Chondrocyte (in vitro differentiated cells): ENCODE results near the gene PRXL2A. TPM values are rescaled to one million over a fixed set of nuclear protein-coding genes. Genes with fewer than 3 reads are reported as not detected.
"Not testable (repeated sequence)": the region's sequence is repeated elsewhere in the genome, so short reads cannot be mapped to it uniquely, and the experiment has no call there.

ENCODE experiments used
- DNase-seq: peaks from one replicate; pipeline ENCODE4 v3.0.0; 2021; ENCODE audit warnings: mixed read lengths, low spot score
- H3K27ac Mint-ChIP-seq: one replicate; pipeline ENCODE4 v1.8.0; 2021; ENCODE audit warnings: mild to moderate bottlenecking, moderate library complexity, mixed read lengths; ENCODE audit not compliant: unreplicated experiment
- H3K27me3 Mint-ChIP-seq: 2 replicates; pipeline ENCODE4 v1.8.0; 2021; ENCODE audit warnings: low read depth, mixed read lengths
- H3K36me3 Mint-ChIP-seq: 2 replicates; pipeline ENCODE4 v1.8.0; 2021; ENCODE audit warnings: low read depth, mixed read lengths
- H3K4me1 Mint-ChIP-seq: 2 replicates; pipeline ENCODE4 v1.8.0; 2021; ENCODE audit warnings: low read depth, mild to moderate bottlenecking, mixed read lengths
- H3K4me3 Mint-ChIP-seq: one replicate; pipeline ENCODE4 v1.8.0; 2021; ENCODE audit warnings: mild to moderate bottlenecking, moderate library complexity, mixed read lengths; ENCODE audit not compliant: unreplicated experiment
- H3K9me3 Mint-ChIP-seq: 2 replicates; pipeline ENCODE4 v1.8.0; 2021; ENCODE audit warnings: low read depth, mixed read lengths
- total RNA-seq: library from RNA; stranded (reverse); gene quantifications from 3 replicates; pipeline ENCODE4 v1.2.1, GENCODE V29; 2021
- TF ChIP-seq, protein P1 (sequence below): fragments of 200-600 bp; sonication (generic); IDR thresholded peaks from 2 replicates; pipeline ENCODE4 v1.5.0; 2021; ENCODE audit warnings: antibody characterized with exemption, mild to moderate bottlenecking, moderate library complexity

Gene PRXL2A
- total RNA-seq, 1 donor from 2014 or later = 86.9 TPM

DNA sequence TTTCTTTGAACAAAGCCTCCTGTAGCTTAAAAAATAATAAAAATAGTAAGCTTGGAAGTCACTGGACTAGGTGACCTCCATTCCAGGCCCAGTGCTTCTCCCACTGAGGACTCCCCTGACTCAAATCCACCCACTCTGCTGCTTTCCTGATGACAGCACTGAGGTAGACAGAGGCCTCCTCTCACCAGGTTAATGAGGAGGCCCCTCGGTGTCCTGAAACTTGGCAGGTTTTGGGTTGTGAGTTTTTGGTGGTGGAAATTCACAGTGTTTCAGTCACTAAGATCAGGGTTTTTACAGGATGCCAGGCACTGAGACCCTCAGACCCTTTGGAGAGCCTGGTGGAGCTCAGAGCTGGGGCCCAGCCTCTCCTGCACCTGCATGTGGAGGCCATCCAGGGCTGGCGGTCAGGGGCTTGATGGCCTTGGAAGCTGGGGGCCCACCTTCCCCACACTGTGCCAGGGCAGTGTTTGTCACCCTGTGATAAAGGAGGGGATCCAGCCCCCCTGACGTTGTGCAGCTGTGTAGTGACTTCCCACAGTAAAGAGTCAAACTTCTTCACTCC lies 64.8 kb downstream of the PRXL2A start:
- peak overlapping the region; percentile 78 for H3K27ac Mint-ChIP-seq
- peaks cover 9% of the 10 kb centered on the region for H3K9me3 Mint-ChIP-seq
- no peak for DNase-seq
- TF ChIP-seq, protein P1, sequence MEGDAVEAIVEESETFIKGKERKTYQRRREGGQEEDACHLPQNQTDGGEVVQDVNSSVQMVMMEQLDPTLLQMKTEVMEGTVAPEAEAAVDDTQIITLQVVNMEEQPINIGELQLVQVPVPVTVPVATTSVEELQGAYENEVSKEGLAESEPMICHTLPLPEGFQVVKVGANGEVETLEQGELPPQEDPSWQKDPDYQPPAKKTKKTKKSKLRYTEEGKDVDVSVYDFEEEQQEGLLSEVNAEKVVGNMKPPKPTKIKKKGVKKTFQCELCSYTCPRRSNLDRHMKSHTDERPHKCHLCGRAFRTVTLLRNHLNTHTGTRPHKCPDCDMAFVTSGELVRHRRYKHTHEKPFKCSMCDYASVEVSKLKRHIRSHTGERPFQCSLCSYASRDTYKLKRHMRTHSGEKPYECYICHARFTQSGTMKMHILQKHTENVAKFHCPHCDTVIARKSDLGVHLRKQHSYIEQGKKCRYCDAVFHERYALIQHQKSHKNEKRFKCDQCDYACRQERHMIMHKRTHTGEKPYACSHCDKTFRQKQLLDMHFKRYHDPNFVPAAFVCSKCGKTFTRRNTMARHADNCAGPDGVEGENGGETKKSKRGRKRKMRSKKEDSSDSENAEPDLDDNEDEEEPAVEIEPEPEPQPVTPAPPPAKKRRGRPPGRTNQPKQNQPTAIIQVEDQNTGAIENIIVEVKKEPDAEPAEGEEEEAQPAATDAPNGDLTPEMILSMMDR = no peak
- peaks cover 55% of the 10 kb centered on the region for H3K4me1 Mint-ChIP-seq
- no peaks in the 10 kb centered on the region for H3K27me3 Mint-ChIP-seq
- no peak overlapping the region for H3K4me3 Mint-ChIP-seq
- H3K36me3 Mint-ChIP-seq = peaks cover 8% of the 10 kb centered on the region

DNA sequence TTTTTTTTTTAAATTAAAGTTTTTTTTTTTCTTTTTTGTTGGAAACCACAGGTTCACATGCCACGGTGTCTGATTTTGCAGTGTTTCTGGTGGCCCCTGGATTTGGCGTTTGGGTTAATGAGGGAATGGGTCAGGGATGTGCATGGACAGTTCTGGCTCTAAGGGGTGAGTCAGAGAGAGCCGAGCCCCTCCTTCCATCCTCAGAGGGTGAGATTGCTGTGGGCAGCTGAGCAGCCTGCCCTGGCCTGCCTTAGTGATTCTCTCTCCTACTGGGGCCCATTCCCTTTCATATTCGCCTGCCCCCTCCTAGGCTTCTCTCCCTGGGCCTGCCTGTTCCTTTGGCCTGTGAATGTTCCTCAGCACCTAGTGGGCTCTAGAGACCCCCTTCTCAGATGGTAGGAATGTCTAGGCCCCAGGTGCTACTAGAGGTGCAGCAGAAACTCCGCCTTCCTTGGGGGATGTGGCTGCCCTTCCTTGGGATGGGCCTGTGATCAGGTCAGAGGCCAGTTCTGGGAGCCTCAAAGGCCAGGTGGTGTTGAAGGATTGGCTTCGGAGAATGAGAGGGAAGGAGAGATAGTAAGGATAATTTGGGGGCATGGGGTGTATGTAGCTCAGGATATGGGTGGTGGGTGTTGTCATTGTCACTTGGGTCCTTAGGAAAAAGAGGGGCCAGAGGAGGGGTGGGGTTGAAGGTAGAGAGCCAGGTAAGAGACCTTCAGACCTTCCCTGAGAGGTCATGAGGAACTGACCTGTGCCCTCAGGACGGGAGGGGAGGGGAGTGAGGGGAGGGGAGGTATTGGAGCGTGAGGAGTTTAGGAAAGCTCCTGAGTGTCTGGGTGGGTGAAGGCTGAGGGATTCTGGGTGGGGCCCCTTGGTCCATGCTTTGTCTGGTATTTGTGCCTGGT lies 65.6 kb downstream of the PRXL2A start:
- H3K4me1 Mint-ChIP-seq = peaks cover 55% of the 10 kb centered on the region
- no peaks in the 10 kb centered on the region for H3K27me3 Mint-ChIP-seq
- TF ChIP-seq, protein P1 = no peak
- DNase-seq = no peak
- peaks cover 10% of the 10 kb centered on the region for H3K36me3 Mint-ChIP-seq
- no peak overlapping the region for H3K4me3 Mint-ChIP-seq
- peaks cover 12% of the 10 kb centered on the region for H3K9me3 Mint-ChIP-seq
- peak overlapping the region; percentile 70 for H3K27ac Mint-ChIP-seq

DNA sequence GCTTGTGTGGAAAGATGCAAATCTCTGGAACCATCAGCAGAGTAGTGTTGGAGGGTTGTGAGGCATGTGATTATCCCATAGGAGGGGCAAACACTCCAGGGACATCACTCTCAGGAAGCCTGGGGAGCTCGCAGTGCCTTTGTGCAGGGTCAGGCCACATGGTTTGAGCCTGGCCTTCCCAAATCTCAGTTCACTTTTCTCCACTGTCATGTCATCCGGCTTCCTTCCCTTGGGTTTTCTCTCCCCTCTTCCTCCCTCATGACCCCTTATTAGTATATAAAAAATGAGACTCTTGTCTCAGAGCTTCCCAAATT lies 66.2 kb downstream of the PRXL2A start:
- peaks cover 12% of the 10 kb centered on the region for H3K9me3 Mint-ChIP-seq
- no peak for DNase-seq
- no peaks in the 10 kb centered on the region for H3K27me3 Mint-ChIP-seq
- peaks cover 9% of the 10 kb centered on the region for H3K36me3 Mint-ChIP-seq
- H3K27ac Mint-ChIP-seq = peak overlapping the region; percentile 70
- peaks cover 55% of the 10 kb centered on the region for H3K4me1 Mint-ChIP-seq
- TF ChIP-seq, protein P1 = no peak
- no peak overlapping the region for H3K4me3 Mint-ChIP-seq

DNA sequence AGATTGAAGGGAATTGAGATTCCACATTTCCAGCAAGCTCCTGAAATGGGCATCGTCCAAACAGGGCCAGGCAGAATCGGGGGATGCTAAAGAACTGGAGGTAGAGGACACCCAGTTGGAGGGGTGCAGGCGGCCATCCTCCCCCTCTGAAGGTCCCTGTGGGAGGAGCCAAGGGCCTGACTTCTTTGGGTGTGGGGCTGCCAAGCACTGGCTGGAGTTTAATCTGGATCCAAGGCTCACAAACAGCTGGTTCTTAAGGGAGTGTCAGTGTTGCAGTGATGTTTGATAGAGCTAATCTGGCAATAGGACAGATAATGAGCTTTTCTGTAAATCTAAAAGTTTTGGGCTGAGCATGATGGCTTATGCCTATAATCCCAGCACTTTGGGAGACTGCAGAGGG lies 66.6 kb downstream of the PRXL2A start:
- Mint-ChIP-seq H3K4me1 (peaks cover 55% of the 10 kb centered on the region), H3K36me3 (peaks cover 8% of the 10 kb centered on the region), H3K9me3 (peaks cover 12% of the 10 kb centered on the region), H3K27ac (peak overlapping the region; percentile 1), H3K27me3 (no peaks in the 10 kb centered on the region), H3K4me3 (no peak overlapping the region)
- TF ChIP-seq, protein P1 = no peak
- DNase-seq = no peak

DNA sequence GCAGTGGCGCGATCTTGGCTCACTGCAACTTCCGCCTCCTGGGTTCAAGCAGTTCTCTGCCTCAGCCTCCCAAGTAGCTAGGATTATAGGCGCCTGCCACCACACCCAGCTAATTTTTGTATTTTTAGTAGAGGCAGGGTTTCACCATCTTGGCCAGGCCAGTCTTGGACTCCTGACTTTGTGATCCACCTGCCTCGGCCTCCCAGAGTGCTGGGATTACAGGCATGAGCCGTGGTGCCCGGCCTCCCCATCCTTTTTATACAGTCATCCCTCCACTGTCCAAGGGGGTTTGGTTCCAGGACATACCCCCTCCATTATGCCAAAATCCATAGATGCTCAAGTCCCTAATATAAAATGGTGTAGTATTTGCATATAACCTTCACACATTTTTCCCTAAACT lies 67.3 kb downstream of the PRXL2A start:
- not testable (repeated sequence) for DNase-seq, H3K27ac Mint-ChIP-seq, H3K4me3 Mint-ChIP-seq, H3K27me3 Mint-ChIP-seq
- peaks cover 12% of the 10 kb centered on the region for H3K36me3 Mint-ChIP-seq
- H3K4me1 Mint-ChIP-seq = peaks cover 55% of the 10 kb centered on the region
- peaks cover 14% of the 10 kb centered on the region for H3K9me3 Mint-ChIP-seq
